OCI-LY7 (cell line): ENCODE results near the gene KRTCAP2.

Experiments
- CTCF ChIP-seq: fragments of 200-600 bp; sonication (generic); conservative IDR thresholded peaks from 2 replicates; pipeline ENCODE4 v1.5.1; 2014; ENCODE audit warnings: mild to moderate bottlenecking, antibody characterized with exemption, low read length, moderate library complexity, mixed read lengths
- EZH2phosphoT487 ChIP-seq: fragments of 200-600 bp; sonication (generic); IDR thresholded peaks from 2 replicates; pipeline ENCODE4 v1.6.1; 2018; ENCODE audit warnings: low read depth, borderline replicate concordance, mild to moderate bottlenecking, mixed run types, antibody characterized with exemption, low read length, moderate library complexity, mixed read lengths

GRCh38 chr1:155186794-155187455, 13.8 kb upstream of the KRTCAP2 start:
- no peak for TF ChIP-seq CTCF
- no peak for TF ChIP-seq EZH2phosphoT487
